ENCODE results near the gene RETREG3.
"Not testable (repeated sequence)": the region's sequence is repeated elsewhere in the genome, so short reads cannot be mapped to it uniquely, and the experiment has no call there.

RETREG3 gene

DNA sequence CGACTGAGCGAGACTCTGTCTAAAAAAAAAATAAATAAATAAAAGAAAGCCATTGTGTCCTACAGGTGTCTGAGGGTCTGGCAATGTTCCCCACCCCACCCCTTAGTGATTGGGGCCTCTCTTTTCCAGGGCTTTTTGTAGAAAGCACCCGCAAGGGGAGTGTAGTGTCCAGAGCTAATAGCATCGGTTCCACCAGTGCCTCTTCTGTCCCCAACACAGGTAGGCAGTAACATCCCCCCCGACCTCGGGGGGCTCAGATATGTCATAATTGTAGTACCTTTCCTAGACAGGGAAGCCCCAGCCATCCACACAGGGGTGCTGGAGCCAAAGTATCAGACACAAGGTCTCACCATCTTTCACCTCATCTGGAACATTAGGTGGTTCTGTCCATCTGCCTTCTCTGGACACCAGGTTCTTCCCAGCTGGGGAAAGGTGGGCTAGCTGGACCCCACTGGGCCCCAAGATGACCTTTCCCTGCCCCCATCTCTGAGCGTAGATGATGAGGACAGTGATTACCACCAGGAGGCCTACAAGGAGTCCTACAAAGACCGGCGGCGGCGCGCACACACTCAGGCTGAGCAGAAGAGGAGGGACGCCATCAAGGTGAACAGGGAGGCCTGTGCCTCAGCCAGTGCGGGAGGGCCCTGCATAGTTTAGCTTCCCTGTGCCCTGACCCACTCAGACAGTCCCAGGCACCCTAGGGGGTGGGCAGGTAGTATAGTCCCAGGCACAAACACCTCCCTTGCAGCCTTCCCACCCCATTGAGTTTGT is 40.6 kb downstream of the RETREG3 start:
- DNase-seq: no peak

DNA sequence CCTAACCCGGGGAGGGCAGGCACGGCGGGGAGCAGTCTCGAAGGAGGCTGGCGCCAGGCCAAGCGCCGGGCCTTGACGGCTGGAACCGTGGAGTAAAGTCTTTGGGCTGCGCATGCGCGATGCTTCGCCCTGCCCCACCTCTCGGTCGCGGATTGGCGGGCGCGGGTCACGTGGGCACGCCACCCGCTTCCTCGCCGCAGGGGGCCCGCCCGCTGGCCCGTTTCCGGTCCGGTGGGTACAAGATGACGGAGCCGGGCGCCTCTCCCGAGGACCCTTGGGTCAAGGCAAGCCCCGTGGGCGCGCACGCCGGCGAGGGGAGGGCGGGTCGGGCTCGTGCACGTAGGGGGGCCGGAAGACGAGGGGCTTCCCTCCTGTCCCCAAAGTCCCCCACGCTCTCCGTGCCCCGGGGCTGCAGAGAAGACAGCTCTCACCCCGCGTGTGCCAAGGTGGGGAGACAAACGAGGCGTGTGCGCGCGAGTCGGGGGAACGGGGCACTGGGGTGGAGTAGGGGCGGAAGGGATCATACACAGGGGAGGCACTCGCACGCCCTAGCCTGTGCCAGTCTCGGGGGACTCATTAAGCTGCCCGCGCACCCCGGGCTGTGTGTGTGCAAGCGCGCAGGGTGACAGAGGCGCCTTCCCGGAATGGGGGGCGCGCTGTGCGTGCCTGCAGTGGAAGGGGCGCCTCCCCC is 42.1 kb downstream of the RETREG3 start, which contains the start of gene MLX:
Gene MLX (plus strand): TSS at position 218 of the 691 bp plus-strand sequence. CDS start 25 bp downstream, at position 243.
- DNase-seq: peak; percentile 93

DNA sequence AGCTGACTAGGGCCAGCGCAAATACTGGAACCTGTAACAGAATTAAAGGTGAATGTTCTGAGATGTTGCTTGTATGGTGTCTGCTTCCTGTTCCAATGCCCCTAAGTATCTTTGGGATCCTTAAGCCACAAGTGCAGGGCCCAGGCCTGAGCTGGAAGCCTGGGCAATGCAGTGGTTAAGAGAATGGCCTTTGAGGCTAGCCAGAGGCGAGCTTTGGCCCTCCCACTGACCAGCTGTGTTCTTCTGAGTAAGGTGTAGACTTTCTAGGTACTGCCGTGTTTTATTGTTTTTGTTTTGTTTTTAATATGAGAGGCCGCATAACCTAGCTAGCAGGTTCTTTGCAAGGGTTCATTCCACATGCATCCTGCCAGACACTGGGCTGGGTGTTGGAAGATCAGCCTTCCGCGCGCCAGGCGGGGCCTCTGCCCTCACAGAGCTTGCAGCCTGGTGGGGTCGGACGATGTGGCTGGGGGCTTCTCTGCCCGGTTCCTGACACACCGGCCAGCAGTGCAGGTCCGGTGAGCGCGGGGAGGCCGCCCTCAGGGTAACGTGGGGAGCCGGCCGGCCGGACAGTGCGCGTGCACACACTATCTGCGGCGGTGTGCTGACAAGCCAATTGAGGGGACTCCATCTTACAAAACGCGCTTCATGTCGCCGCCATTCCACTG is 42.8 kb downstream of the RETREG3 start:
- no peak for DNase-seq

DNA sequence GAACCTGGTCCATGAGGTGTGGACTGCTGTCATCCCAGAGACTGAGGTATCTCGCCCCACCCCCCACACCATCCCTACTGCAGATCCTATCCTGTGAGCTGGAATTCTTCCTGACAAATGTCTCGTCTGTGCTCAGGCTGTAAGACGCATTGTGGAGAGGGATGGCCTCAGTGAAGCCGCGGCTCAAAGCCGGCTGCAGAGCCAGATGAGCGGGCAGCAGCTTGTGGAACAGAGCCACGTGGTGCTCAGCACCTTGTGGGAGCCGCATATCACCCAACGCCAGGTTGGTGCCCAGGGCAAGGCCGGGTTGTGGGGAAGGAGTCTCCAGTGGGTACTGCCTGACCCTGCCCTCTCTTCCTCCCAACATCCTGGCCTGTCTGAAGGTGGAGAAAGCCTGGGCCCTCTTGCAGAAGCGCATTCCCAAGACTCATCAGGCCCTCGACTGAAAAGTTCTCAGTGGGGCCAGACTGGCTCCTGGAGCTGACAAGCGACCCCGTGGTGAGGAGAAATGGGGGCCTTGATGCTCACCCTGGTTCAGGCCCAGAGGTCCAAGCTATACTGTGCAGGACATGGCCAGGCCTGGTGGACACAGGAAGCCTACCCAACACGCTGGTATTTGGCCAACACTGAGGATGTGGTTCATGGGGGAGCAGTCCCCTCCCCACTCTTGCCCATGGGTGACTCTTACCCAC is 43.5 kb downstream of the RETREG3 start:
- DNase-seq: no peak

DNA sequence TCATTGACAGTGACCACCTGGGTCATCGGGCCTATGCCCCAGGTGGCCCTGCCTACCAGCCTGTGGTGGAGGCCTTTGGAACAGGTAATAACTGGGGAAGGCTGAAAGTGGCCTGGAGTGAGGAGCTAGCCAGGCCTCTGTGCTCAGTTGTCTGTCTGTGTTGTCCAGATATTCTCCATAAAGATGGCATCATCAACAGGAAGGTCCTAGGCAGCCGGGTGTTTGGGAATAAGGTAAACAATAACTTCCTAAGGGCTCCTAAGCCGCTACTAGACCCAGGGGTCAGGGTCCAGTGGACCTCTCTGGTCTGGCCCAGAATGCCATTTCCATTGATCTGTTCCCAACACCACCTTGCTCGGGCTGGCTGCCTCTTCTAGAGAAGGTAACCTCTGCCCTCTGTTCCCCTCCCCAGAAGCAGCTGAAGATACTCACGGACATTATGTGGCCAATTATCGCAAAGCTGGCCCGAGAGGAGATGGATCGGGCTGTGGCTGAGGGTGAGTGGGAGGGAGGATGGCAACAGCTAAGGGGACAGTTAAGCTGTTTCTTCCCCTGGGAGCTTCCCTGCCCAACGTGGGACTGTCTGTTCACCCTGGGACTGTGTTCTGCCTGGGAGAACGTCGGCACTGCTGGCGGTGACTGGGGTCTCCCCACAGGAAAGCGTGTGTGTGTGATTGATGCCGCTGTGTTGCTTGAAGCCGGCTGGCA is 44.2 kb downstream of the RETREG3 start:
- no peak for DNase-seq

DNA sequence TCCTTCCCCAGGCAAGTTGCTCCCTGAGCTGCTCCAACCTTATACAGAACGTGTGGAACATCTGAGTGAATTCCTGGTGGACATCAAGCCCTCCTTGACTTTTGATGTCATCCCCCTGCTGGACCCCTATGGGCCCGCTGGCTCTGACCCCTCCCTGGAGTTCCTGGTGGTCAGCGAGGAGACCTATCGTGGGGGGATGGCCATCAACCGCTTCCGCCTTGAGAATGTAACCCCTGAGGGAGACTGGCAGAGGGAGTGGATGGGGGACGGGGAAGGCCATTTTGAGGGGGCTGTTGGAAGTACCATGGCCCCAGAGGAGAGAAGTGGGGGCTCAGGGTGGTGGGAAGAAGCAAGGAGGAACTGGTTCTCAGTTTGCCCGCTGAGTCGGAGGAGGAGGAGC is 45.2 kb downstream of the RETREG3 start:
- DNase-seq: no peak

DNA sequence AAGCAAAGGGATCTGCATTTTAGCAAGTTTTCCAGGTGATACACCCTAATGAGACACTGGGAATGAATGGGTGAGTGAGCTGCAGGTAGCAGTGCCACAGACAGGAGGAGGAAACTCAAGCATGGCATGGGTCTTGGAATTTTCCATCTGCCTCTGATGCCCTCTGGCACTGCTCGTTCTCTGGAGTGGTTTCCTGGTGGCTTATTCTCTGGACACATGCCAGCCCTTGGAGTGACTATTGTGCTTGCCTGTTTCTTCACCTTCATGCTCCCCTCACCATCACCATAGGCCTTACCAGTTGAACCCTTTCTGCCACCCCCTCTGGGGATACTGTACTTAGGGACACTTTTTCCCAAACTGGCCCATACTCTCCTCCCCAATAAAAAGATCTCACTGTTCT is 45.6 kb downstream of the RETREG3 start:
- DNase-seq: no peak

DNA sequence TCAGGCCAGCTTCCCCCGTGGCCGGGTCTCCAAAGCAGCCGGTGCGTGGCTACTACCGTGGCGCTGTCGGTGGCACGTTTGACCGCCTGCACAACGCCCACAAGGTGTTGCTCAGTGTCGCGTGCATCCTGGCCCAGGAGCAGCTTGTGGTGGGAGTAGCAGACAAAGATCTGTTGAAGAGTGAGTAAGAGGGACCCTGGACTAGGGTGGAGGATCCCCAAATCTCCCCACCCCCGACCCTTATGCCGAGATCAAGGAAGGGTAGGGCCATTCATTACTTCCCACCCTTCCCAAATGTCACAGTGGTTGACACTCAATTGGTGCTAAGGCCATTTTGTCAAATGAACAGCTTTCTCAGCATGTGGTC is 46.0 kb downstream of the RETREG3 start:
- no peak for DNase-seq

DNA sequence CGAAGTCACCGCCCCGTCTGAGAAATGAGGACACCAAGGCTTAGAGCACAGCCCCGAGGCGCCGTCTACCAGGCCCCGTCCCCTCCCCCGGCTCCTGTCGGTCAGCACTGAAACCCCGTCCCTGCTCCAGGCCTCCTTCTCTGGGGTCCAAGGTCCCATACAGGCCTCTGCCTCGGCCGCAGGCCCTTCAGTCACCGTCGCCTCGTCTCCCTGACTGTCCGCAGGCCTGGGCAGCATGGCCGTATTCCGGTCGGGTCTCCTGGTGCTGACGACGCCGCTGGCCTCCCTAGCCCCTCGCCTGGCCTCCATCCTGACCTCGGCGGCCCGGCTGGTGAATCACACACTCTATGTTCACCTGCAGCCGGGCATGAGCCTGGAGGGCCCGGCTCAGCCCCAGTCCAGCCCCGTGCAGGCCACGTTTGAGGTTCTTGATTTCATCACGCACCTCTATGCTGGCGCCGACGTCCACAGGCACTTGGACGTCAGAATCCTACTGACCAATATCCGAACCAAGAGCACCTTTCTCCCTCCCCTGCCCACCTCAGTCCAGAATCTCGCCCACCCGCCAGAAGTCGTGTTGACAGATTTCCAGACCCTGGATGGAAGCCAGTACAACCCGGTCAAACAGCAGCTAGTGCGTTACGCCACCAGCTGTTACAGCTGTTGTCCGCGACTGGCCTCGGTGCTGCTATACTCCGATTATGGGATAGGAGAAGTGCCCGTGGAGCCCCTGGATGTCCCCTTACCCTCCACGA is 46.6 kb downstream of the RETREG3 start:
- DNase-seq: no peak

DNA sequence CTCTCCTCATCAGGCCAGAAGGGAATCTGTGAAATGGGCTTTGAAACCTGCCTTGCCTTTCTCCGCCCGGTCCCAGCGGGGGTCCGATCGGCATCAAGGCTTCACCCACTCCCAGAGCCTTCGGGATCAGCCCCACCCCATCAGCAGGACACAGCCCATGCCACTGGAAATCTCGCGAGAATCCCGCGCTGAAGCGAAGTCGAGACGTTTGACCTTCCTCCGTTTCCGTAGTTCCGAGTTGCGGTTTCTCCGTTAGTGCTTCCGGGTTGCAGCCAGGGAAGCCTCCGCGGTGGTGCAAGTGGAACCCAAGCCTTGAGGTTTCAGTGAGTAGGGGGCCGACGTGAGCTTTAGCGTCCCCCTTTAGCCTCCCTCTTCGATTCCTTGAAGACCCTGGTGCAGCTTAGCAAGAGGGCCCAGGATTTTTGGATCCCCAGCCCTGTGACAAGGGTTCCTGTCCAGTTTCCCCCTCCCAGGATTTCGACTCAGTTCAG is 47.2 kb downstream of the RETREG3 start, which contains the start of gene COASY:
Gene COASY (plus strand): TSS at position 252 of the 491 bp plus-strand sequence. CDS start 475 bp downstream, outside the sequence.
- DNase-seq: peak; percentile 93

DNA sequence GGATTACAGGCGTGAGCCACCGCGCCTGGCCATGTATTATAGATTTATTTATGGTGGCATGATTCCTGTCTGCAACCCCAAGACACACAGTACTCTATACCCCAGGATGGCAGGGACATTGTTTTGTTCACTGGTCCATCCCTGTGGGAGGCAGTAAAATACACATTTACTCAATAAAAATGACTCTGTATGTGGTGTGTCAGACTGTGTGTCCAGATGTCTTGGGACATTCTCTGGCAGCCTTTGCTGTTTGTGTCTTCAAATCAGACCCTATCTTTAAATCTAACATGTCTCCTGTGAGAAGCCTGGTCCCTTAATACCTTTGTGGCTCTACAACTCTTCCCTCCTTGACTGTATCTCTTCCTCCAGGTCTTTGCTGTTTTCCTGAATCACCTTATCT is 48.9 kb downstream of the RETREG3 start:
- DNase-seq: no peak

DNA sequence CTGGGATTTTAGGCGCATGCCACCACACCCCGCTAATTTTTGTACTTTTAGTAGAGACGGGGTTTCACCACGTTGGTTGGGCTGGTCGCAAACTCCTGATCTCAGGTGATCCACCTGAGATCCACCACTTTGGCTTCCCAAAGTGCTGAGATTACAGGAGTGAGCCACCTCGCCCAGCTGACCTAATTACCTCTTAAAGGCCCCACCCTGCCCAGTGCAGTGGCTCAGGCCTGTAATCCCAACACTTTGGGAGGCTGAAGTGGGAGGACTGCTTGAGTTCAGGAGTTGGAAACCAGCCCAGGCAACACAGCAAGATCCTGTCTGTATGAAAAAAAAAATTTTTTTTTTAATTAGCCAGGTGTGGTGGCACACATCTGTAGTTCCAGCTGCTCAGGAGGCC is 50.1 kb downstream of the RETREG3 start:
- DNase-seq: no peak

DNA sequence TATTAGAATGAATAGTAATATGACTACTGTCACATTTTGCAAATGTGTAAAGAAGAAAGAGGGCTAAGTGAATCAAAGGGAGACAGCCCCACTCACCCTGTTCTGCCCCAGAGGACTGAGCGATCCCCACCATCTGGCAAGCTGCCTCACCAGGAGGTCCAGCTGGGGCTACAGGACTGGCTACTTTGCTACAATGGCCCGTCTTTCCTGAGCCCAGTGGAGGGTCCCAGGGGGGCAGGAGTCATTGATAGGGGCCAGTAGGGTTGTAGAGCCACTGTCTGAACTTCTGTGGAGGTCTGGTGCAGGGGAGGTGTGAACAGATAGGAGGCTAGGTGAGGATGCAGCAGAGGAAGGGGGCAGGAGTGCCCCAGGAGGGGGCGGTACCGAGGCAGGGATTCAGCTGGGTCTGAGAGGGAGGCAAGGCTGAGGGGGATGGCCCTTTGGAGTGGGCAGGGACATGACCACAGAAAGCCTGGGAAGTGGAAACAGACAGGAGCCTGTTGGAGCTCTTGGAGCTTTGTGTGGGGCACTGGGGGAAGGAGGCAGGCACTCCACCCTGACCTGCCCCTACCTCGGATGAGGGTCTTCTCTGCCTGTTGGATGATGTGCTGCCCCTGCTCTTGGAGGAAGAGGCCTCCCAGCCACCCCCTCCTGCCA is 53.1 kb downstream of the RETREG3 start:
- DNase-seq: not testable (repeated sequence)

DNA sequence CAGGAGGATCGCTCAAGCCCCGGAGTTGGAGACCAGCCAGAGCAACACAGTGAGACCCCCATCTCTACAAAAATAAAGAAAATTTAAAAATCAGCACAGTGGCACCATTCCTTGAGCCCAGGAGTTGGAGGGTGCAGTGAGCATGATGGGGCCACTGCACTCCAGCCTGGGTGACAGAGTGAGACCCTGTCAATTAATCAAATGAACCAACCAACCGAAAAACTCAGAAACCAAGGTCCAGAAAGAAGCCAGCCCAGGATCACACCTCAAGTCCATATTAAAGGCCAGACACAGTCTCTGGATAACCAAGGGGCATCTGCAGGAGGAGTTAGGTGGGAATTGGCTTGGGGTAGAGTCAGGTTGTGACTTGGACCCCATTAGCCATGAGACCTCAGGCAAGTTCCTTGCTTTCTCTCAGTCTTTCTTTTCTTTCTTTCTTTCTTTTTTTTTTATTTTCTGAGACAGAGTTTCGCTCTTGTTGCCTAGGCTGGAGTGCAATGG is 54.0 kb downstream of the RETREG3 start:
- DNase-seq: no peak

DNA sequence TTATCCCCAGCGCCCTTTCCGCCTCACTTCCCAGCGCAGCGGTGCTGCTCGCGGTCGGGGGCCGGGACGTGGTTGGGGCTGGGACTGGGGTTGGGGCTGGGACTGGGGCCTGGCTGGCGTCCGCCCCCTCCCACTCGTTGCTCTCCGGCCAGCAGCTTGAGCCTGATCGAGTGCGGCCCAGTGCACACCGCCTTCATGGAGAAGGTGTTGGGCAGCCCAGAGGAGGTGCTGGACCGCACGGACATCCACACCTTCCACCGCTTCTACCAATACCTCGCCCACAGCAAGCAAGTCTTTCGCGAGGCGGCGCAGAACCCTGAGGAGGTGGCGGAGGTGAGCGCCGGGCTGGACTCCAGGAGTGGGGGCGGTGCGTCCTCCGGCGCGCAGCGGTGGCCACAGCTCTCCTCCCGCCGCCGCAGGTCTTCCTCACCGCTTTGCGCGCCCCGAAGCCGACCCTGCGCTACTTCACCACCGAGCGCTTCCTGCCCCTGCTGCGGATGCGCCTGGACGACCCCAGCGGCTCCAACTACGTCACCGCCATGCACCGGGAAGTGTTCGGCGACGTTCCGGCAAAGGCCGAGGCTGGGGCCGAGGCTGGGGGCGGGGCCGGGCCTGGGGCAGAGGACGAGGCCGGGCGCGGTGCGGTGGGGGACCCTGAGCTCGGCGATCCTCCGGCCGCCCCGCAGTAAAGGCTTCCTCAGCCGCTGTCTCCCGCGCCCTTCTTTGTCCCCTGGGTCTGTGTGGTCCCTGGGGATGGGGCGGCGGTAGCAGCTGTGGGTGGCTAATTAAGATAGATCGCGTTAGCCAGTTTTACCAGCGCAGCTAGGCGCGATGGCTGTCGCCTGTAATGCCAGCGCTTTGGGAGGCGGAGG is 54.7 kb downstream of the RETREG3 start:
- peak; percentile 53 for DNase-seq

DNA sequence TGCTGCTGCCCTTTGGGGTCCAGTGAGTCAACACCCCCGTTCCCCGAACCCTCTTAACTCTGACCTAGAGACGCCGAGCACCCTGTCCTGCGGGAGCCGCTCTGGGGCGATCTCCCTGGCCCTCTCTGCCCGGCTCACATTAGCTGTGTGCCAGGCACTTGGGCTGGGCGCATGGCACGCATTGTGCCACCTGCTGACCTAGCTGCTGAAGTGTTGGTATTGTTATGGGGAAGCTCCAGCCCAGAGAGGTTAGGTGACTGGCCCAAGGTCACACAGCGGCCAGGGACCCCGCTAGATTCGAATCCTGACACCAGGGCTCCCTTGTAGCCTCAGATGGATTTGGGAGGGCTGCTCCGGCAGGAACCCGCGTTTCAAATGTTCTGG is 55.3 kb downstream of the RETREG3 start:
- DNase-seq: peak; percentile 22

DNA sequence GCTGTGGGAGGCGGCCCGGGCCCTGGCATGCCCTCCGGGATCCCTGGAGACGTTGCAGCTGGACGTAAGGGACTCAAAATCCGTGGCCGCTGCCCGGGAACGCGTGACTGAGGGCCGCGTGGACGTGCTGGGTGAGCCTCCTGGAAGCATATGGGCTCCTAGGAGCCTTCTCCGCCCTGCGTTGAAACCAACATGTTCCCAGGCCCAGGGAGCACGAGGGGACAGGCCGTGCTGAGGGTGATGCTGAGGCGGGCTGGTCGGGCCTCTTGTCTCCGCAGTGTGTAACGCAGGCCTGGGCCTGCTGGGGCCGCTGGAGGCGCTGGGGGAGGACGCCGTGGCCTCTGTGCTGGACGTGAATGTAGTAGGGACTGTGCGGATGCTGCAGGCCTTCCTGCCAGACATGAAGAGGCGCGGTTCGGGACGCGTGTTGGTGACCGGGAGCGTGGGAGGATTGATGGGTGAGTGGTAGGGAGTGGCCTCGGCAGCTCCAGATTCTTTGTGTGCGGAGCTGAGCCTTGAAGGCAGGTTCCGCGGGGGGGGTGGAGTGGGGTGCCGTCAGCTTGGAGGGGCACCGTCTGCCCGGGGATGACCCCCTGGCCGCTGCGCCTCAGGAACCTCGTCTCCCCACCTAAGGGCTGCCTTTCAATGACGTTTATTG is 55.9 kb downstream of the RETREG3 start:
- DNase-seq: no peak

DNA sequence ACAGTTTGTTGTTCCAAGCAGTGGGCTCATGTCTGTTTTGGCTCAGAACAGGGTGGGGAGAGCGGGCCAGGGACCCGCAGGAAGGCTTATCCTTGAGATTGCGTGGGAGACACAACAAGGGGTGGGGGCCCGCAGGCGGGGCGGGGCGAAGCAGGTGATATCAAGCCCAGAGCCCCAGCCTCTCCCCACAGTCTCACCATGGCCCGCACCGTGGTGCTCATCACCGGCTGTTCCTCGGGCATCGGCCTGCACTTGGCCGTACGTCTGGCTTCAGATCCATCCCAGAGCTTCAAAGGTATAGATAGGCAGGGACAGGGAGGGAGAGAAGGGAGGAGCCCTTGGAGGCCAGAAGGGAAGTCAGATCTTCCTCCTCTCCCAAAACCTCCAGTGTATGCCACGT is 56.4 kb downstream of the RETREG3 start, which contains the start of gene HSD17B1:
Gene HSD17B1 (plus strand): TSS at position 188 of the 400 bp plus-strand sequence. CDS start 11 bp downstream, at position 199.
- DNase-seq: not testable (repeated sequence)
